HEK293 (cell line): Measurements from ENCODE around the gene SLC22A12.

ENCODE experiments used
- CTCF ChIA-PET: fragments of 350-600 bp; formaldehyde crosslinking; extraction: SDS; loops from one replicate; lab custom pipeline; 2021; ENCODE audit warnings: antibody characterized with exemption; lab: Yijun Ruan, JAX
- POLR2A ChIA-PET: fragments of 300-600 bp; formaldehyde crosslinking; extraction: SDS; loops from one replicate; lab custom pipeline; 2020; ENCODE audit warnings: antibody characterized with exemption, inconsistent platforms; lab: Yijun Ruan, JAX
- H3K27ac ChIP-seq: fragments of 200-500 bp; sonication (Bioruptor generic); 2 replicates; pipeline ENCODE4 v1.5.1; 2014; ENCODE audit warnings: low read depth, low read length, control low read depth, inconsistent platforms; ENCODE audit errors: extremely low read depth
- H3K36me3 ChIP-seq, 2 experiments: fragments of 200-500 bp in 1 of 2; sonication (Bioruptor generic) in 1 of 2; 1 replicate in 1 of 2; 2 replicates in 1 of 2; pipeline ENCODE4 v1.5.1; 2014 to 2017; ENCODE audit warnings: inconsistent platforms in 2 of 2, low read length in 2 of 2; ENCODE audit not compliant: control insufficient read depth in 2 of 2, insufficient read depth in 1 of 2
- H3K4me1 ChIP-seq: fragments of 200-500 bp; sonication (Bioruptor generic); 2 replicates; pipeline ENCODE4 v1.5.1; 2014; ENCODE audit warnings: mild to moderate bottlenecking, low read length, inconsistent platforms; ENCODE audit not compliant: control insufficient read depth, insufficient read depth
- H3K4me3 ChIP-seq: 2 replicates; pipeline ENCODE4 v1.5.1; 2011; ENCODE audit warnings: low read depth, mild to moderate bottlenecking, control low read depth, low read length, moderate library complexity
- H3K9me3 ChIP-seq: fragments of 200-500 bp; sonication (Bioruptor generic); 2 replicates; pipeline ENCODE4 v1.5.1; 2014; ENCODE audit warnings: low read depth, low read length, inconsistent platforms; ENCODE audit not compliant: control insufficient read depth, insufficient read depth
- GFI1B ChIP-seq: fragments of 450-650 bp; formaldehyde crosslinking; IDR thresholded peaks from 2 replicates; pipeline ENCODE4 v1.5.1; 2016; ENCODE audit warnings: missing biosample characterization, missing genetic modification characterization
- GLIS2 ChIP-seq: fragments of 450-650 bp; formaldehyde crosslinking; IDR thresholded peaks from 2 replicates; pipeline ENCODE4 v1.5.1; 2016; ENCODE audit warnings: missing biosample characterization, missing genetic modification characterization
- HOXC10 ChIP-seq: sonication (generic); formaldehyde crosslinking; IDR thresholded peaks from 2 replicates; pipeline ENCODE4 v1.8.1; 2023; ENCODE audit warnings: mild to moderate bottlenecking, missing genetic modification reagents
- PBX3 ChIP-seq: sonication (generic); formaldehyde crosslinking; IDR thresholded peaks from 2 replicates; pipeline ENCODE4 v1.8.1; 2022; ENCODE audit warnings: mild to moderate bottlenecking, moderate library complexity, missing genetic modification reagents
- SP7 ChIP-seq: fragments of 450-650 bp; formaldehyde crosslinking; IDR thresholded peaks from 2 replicates; pipeline ENCODE4 v1.5.1; 2016; ENCODE audit warnings: missing biosample characterization, missing genetic modification characterization
- ZFP3 ChIP-seq: fragments of 450-650 bp; formaldehyde crosslinking; IDR thresholded peaks from 2 replicates; pipeline ENCODE4 v1.5.1; 2016; ENCODE audit warnings: low read depth, missing biosample characterization, missing genetic modification characterization
- ZFP37 ChIP-seq: fragments of 450-650 bp; formaldehyde crosslinking; IDR thresholded peaks from 2 replicates; pipeline ENCODE4 v1.5.1; 2016; ENCODE audit warnings: missing biosample characterization, missing genetic modification characterization
- ZNF133 ChIP-seq: fragments of 450-650 bp; formaldehyde crosslinking; IDR thresholded peaks from 2 replicates; pipeline ENCODE4 v1.5.1; 2016; ENCODE audit warnings: missing biosample characterization, missing genetic modification characterization
- ZNF16 ChIP-seq: fragments of 450-650 bp; formaldehyde crosslinking; IDR thresholded peaks from 2 replicates; pipeline ENCODE4 v1.5.1; 2016; ENCODE audit warnings: low read depth, missing biosample characterization, missing genetic modification characterization
- ZNF174 ChIP-seq: fragments of 450-650 bp; formaldehyde crosslinking; IDR thresholded peaks from 2 replicates; pipeline ENCODE4 v1.5.0; 2017; ENCODE audit warnings: missing biosample characterization, mild to moderate bottlenecking, missing genetic modification characterization
- ZNF184 ChIP-seq: fragments of 450-650 bp; IDR thresholded peaks from 2 replicates; pipeline ENCODE4 v1.5.1; 2018; ENCODE audit warnings: missing biosample characterization, mild to moderate bottlenecking, missing genetic modification characterization
- ZNF24 ChIP-seq: fragments of 450-650 bp; formaldehyde crosslinking; IDR thresholded peaks from 2 replicates; pipeline ENCODE4 v1.5.1; 2016; ENCODE audit warnings: missing biosample characterization, missing genetic modification characterization
- ZNF248 ChIP-seq: fragments of 450-650 bp; formaldehyde crosslinking; IDR thresholded peaks from 2 replicates; pipeline ENCODE4 v1.5.1; 2017; ENCODE audit warnings: missing biosample characterization, missing genetic modification characterization
- ZNF302 ChIP-seq: fragments of 450-650 bp; formaldehyde crosslinking; IDR thresholded peaks from 2 replicates; pipeline ENCODE4 v1.5.1; 2016; ENCODE audit warnings: missing biosample characterization, missing genetic modification characterization, low read depth
- ZNF350 ChIP-seq: fragments of 450-650 bp; formaldehyde crosslinking; IDR thresholded peaks from 2 replicates; pipeline ENCODE4 v1.5.0; 2017; ENCODE audit warnings: missing biosample characterization, mild to moderate bottlenecking, missing genetic modification characterization
- ZNF555 ChIP-seq: fragments of 450-650 bp; formaldehyde crosslinking; conservative IDR thresholded peaks from 2 replicates; pipeline ENCODE4 v1.5.1; 2017; ENCODE audit warnings: missing biosample characterization, mild to moderate bottlenecking, missing genetic modification characterization, inconsistent platforms
- ZNF654 ChIP-seq: fragments of 450-650 bp; formaldehyde crosslinking; IDR thresholded peaks from 2 replicates; pipeline ENCODE4 v1.5.1; 2016; ENCODE audit warnings: low read depth, missing biosample characterization, missing genetic modification characterization
- ZNF658 ChIP-seq: fragments of 450-650 bp; formaldehyde crosslinking; IDR thresholded peaks from 2 replicates; pipeline ENCODE4; 2016; ENCODE audit warnings: missing biosample characterization, missing genetic modification characterization
- ZNF704 ChIP-seq: fragments of 450-650 bp; formaldehyde crosslinking; IDR thresholded peaks from 2 replicates; pipeline ENCODE4 v1.5.1; 2016; ENCODE audit warnings: missing biosample characterization, missing genetic modification characterization
- ZNF785 ChIP-seq: fragments of 450-650 bp; formaldehyde crosslinking; IDR thresholded peaks from 2 replicates; pipeline ENCODE4 v1.5.1; 2016; ENCODE audit warnings: missing biosample characterization, missing genetic modification characterization
- ZNF791 ChIP-seq: fragments of 450-650 bp; formaldehyde crosslinking; IDR thresholded peaks from 2 replicates; pipeline ENCODE4 v1.5.1; 2016; ENCODE audit warnings: missing biosample characterization, missing genetic modification characterization
- ZSCAN16 ChIP-seq: fragments of 450-650 bp; formaldehyde crosslinking; IDR thresholded peaks from 2 replicates; pipeline ENCODE4 v1.5.1; 2016; ENCODE audit warnings: missing biosample characterization, missing genetic modification characterization
- TF ChIP-seq, protein P1 (sequence below): fragments of 450-650 bp; formaldehyde crosslinking; IDR thresholded peaks from 2 replicates; pipeline ENCODE4 v1.5.1; 2016; ENCODE audit warnings: missing biosample characterization, missing genetic modification characterization, borderline replicate concordance

The SLC22A12 gene

DNA sequence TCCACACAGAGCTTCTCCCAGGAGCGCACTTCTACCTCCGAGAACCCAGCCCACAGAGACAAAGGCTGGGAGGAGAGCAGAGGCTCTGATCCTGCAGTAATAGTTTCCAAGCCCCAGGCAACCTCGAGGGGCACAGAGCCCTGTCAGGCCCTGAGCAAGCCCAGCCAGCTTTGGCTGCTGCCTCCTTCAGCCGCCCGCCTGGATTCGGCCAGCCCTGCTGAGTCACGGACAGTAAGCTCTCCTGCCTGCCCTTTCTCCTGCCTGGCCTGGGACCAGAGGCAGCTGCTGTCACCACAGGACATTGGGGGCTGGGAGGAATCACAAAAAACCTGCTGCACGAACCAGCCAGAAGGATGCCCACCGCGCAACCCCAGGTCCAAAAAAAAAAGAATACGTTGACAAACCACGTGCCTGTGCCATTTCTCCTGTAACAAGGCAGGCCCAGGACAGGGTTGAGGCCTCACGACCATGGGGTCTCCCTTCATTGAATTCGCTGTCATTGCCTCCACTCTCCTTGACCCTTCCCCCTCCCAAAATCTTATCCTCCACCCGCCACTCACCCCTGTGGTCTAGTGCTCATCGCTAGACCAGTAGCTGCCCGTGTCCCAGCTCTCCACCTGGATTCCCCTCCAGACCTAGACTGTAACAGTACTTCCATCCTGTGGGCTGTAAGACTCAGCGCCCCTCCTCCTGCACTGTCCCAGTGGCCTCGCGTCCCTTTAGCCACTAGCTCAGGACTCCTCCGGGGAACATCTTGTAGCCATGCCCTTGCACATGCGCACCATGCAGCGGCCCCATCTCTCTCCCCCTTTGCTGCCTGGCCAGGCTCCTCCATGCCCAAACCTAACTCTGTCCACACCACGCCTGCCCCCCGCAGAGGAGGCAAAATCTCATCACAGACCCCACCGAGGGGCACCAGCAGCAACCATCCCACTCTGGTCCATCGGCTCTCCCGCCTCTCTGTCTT is 7.4 kb upstream of the SLC22A12 start (continued):
- TF ChIP-seq ZFP3 (tag by site-specific recombination): no peak
- no peak for TF ChIP-seq ZNF785
- TF ChIP-seq ZNF791 (tag by site-specific recombination): no peak
- TF ChIP-seq ZNF24 (tag by site-specific recombination): no peak
- TF ChIP-seq ZNF16: no peak
- TF ChIP-seq ZNF654 (tag by site-specific recombination): no peak

DNA sequence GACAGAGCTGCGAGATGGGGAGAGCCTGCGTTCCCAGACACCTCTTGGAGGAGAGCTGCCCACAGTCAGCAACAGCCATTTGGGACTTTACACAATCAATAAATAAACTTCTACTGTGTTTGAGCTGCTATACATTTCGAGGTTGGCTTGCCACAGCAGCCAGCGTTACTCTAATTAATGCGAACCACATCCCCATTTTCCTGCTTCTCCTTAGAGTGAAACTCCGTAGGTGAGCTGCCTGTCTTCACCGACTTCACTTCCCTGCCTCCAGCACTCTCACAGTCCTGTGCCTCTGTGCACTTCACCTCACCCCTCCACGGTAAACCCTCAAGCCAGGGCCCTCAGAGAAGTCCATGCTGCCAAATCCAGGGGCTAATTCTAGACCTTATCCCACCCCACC is 5.9 kb upstream of the SLC22A12 start:
- H3K27ac ChIP-seq: no peak overlapping the region
- H3K36me3 ChIP-seq: no peaks in the 10 kb centered on the region
- no peaks in the 10 kb centered on the region for H3K4me1 ChIP-seq
- CTCF ChIA-PET: interaction anchor here (0.6 to 0.8 kb wide), 3 partner anchors 16 to 222 kb away, joined by 3 read pairs; no protein-coding TSS in a partner anchor
- H3K9me3 ChIP-seq: no peaks in the 10 kb centered on the region
- POLR2A ChIA-PET: no interaction called here
- no peak overlapping the region for H3K4me3 ChIP-seq
- TF ChIP-seq SP7: no peak
- no peak for TF ChIP-seq ZNF704 (tag by site-specific recombination)
- TF ChIP-seq ZNF350 (tag by site-specific recombination): no peak
- TF ChIP-seq PBX3 (CRISPR knock-in tag): no peak
- no peak for TF ChIP-seq GLIS2 (tag by site-specific recombination)
- TF ChIP-seq ZNF248 (tag by site-specific recombination): no peak
- TF ChIP-seq ZSCAN16 (tag by site-specific recombination): no peak
- no peak for TF ChIP-seq ZNF133 (tag by site-specific recombination)
- no peak for TF ChIP-seq ZNF555 (tag by site-specific recombination)
- TF ChIP-seq, protein P1, sequence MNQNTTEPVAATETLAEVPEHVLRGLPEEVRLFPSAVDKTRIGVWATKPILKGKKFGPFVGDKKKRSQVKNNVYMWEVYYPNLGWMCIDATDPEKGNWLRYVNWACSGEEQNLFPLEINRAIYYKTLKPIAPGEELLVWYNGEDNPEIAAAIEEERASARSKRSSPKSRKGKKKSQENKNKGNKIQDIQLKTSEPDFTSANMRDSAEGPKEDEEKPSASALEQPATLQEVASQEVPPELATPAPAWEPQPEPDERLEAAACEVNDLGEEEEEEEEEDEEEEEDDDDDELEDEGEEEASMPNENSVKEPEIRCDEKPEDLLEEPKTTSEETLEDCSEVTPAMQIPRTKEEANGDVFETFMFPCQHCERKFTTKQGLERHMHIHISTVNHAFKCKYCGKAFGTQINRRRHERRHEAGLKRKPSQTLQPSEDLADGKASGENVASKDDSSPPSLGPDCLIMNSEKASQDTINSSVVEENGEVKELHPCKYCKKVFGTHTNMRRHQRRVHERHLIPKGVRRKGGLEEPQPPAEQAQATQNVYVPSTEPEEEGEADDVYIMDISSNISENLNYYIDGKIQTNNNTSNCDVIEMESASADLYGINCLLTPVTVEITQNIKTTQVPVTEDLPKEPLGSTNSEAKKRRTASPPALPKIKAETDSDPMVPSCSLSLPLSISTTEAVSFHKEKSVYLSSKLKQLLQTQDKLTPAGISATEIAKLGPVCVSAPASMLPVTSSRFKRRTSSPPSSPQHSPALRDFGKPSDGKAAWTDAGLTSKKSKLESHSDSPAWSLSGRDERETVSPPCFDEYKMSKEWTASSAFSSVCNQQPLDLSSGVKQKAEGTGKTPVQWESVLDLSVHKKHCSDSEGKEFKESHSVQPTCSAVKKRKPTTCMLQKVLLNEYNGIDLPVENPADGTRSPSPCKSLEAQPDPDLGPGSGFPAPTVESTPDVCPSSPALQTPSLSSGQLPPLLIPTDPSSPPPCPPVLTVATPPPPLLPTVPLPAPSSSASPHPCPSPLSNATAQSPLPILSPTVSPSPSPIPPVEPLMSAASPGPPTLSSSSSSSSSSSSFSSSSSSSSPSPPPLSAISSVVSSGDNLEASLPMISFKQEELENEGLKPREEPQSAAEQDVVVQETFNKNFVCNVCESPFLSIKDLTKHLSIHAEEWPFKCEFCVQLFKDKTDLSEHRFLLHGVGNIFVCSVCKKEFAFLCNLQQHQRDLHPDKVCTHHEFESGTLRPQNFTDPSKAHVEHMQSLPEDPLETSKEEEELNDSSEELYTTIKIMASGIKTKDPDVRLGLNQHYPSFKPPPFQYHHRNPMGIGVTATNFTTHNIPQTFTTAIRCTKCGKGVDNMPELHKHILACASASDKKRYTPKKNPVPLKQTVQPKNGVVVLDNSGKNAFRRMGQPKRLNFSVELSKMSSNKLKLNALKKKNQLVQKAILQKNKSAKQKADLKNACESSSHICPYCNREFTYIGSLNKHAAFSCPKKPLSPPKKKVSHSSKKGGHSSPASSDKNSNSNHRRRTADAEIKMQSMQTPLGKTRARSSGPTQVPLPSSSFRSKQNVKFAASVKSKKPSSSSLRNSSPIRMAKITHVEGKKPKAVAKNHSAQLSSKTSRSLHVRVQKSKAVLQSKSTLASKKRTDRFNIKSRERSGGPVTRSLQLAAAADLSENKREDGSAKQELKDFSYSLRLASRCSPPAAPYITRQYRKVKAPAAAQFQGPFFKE: no peak
- TF ChIP-seq GFI1B (tag by site-specific recombination): no peak
- no peak for TF ChIP-seq ZNF785
- TF ChIP-seq ZNF184: no peak
- TF ChIP-seq ZFP3 (tag by site-specific recombination): no peak
- no peak for TF ChIP-seq ZNF302 (tag by site-specific recombination)
- no peak for TF ChIP-seq HOXC10
- no peak for TF ChIP-seq ZNF174
- TF ChIP-seq ZNF658 (tag by site-specific recombination): no peak
- no peak for TF ChIP-seq ZFP37 (tag by site-specific recombination)
